Renal pelvis (tissue), 4 donors: Measurements from ENCODE around the gene ATP6V1C2. TPM values are rescaled to one million over a fixed set of nuclear protein-coding genes. Genes with fewer than 3 reads are reported as not detected.
"Not testable (repeated sequence)": the region's sequence is repeated elsewhere in the genome, so short reads cannot be mapped to it uniquely, and the experiment has no call there.

Experiments used
- DNase-seq: peaks from one replicate; pipeline ENCODE4 v3.0.0-alpha.2; 2013
- polyA plus RNA-seq, 3 donors: library from polyadenylated mRNA; unstranded; fragments of 120-200 nt; gene quantifications; one replicate each; pipeline ENCODE4 v1.2.1, GENCODE V29; 2013; ENCODE audit not compliant: insufficient read length in 3 of 3

The ATP6V1C2 gene
- polyA plus RNA-seq, 3 donors, result 4.6 to 10.7 (median 6.7) TPM

GRCh38 chr2:10812362-10813162, 91.1 kb downstream of the ATP6V1C2 start, which contains the start of gene PDIA6:
Gene PDIA6 (minus strand): TSS chr2:10812785. CDS start chr2:10812696, 89 bp downstream.
- peak; percentile 97 for DNase-seq

GRCh38 chr2:10813163-10814138, 92.0 kb downstream of the ATP6V1C2 start:
- not testable (repeated sequence) for DNase-seq

- no peak for DNase-seq
Measured at GRCh38 chr2:10814142-10814541, 92.7 kb downstream of the ATP6V1C2 start.

GRCh38 chr2:10814571-10815331, 93.3 kb downstream of the ATP6V1C2 start:
- DNase-seq, result no peak

- DNase-seq, result no peak
Measured at GRCh38 chr2:10817413-10817812, 96.0 kb downstream of the ATP6V1C2 start.

GRCh38 chr2:10818305-10818704, 96.9 kb downstream of the ATP6V1C2 start:
- not testable (repeated sequence) for DNase-seq

- no peak for DNase-seq
Measured at GRCh38 chr2:10818984-10819383, 97.6 kb downstream of the ATP6V1C2 start.

GRCh38 chr2:10819714-10820314, 98.4 kb downstream of the ATP6V1C2 start:
- DNase-seq, result no peak

GRCh38 chr2:10820562-10820961, 99.1 kb downstream of the ATP6V1C2 start:
- DNase-seq, result no peak

GRCh38 chr2:10820978-10821695, 99.7 kb downstream of the ATP6V1C2 start:
- DNase-seq, result no peak

GRCh38 chr2:10824191-10824590, 102.8 kb downstream of the ATP6V1C2 start:
- DNase-seq, result no peak

- no peak for DNase-seq
Measured at GRCh38 chr2:10826026-10826425, 104.6 kb downstream of the ATP6V1C2 start.

GRCh38 chr2:10826625-10827024, 105.2 kb downstream of the ATP6V1C2 start:
- DNase-seq, result no peak

GRCh38 chr2:10828346-10828745, 106.9 kb downstream of the ATP6V1C2 start:
- no peak for DNase-seq

- DNase-seq, result no peak
Measured at GRCh38 chr2:10829299-10829698, 107.9 kb downstream of the ATP6V1C2 start.

GRCh38 chr2:10830203-10830602, 108.8 kb downstream of the ATP6V1C2 start:
- no peak for DNase-seq

GRCh38 chr2:10830641-10831399, 109.4 kb downstream of the ATP6V1C2 start:
- DNase-seq, result no peak

- no peak for DNase-seq
Measured at GRCh38 chr2:10831400-10831985, 110.1 kb downstream of the ATP6V1C2 start.

GRCh38 chr2:10832203-10832936, 110.9 kb downstream of the ATP6V1C2 start:
- DNase-seq, result peak; percentile 79
